ENCODE measurements around the gene PLXNA2. TPM values are rescaled to one million over a fixed set of nuclear protein-coding genes. Genes with fewer than 3 reads are reported as not detected.

The PLXNA2 gene
- total RNA-seq, 8 experiments from 2014 or later, result 14.3 to 50.5 (median 34.1) TPM

DNA sequence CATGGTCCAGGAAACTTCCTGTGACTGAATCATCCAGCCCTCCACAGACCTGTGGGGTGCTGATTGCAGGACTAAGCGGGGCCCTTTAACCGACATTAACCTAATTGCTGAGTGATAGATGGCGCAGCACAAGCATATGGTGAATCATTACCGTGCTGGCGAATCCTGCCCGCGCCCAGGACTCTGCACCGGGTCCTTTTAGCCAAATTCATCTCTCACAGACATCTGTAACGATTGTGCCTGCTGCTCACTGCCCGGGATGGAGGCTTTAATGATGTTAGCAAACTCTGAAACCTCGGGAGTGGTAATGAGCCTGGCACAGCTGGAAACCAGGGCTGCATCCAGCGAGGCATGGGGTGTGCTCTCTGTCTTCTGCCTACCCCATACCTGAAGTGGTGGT, 185.9 kb downstream of the PLXNA2 start:
- H3K27ac ChIP-seq, result no peak overlapping the region
- no peak overlapping the region for H3K4me3 ChIP-seq
- in situ Hi-C loops (cut with MboI; ENCODE audit: low pct_unique_long_range_greater_than_20kb in 2 of 9, low sequenced_read_pairs in 9 of 9, unreplicated experiment in 9 of 9), result loop anchor here in 1 of 9 experiments (25.0 kb wide), 1 partner anchor 179 kb away; the partner anchor contains the start of gene PLXNA2
- 75 to 93% (median 82%) methylated on average over 3 to 10 of the region's 12 CpGs; no CpG with 5 or more reads in 4 of the 10 experiments for WGBS, 10 experiments
- peak in 1 of 8 experiments; percentile 31 for ATAC-seq (replicated peaks in 6 of 8)
- H3K4me1 ChIP-seq (replicated peaks in 1 of 2), result peaks cover 17 to 27% of the 10 kb centered on the region in 2 donors

DNA sequence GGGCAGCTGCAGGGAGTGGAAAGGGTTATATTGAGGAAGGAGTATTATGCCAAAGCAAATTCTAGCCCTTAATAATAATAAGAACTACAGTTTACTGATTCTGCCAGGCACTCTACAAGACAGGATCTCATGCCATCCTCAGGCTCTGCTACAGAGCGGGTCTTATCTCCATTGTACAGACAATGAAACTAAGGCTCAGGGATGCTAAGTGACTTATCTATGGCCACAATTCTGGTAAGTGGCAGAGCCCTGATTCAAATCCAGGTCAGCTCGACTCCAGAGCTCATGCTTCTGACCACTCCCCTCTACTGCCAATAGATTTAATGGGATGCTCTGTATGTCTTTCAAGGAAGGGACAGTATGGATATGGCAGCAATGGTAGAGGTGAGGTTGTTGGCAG, 187.1 kb downstream of the PLXNA2 start:
- 68 to 100% (median 81%) methylated on average over 1 to 2 of the region's 2 CpGs; no CpG with 5 or more reads in 1 of the 10 experiments for WGBS, 10 experiments
- Histone ChIP-seq H3K27ac (no peak overlapping the region), H3K4me3 (no peak overlapping the region), H3K4me1 (replicated peaks in 1 of 2) (peaks cover 17 to 32% of the 10 kb centered on the region in 2 donors)
- ATAC-seq (replicated peaks in 6 of 8), result no peak
- in situ Hi-C loops (cut with MboI; ENCODE audit: low pct_unique_long_range_greater_than_20kb in 2 of 9, low sequenced_read_pairs in 9 of 9, unreplicated experiment in 9 of 9), result loop anchor here in 1 of 9 experiments (25.0 kb wide), 1 partner anchor 180 kb away; the partner anchor contains the start of gene PLXNA2

DNA sequence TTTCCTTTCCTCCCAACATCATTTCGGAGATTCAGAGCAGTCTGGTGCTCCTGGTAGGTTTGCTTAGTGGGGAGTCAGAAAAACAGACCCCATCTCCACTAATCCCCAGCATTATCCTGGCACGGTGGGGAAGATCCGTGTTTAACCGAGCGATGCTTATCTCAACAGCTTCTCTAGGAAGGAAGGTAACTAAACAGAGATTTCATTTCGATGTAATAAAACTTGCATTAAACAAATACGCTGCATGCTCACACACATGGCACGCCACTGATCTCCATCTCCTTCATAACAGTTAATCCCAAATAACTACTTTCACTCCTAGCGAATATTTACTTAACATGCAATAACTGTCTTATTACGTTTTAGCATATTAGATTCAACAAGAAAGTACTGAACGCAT, 188.6 kb downstream of the PLXNA2 start:
- peak overlapping the region in 1 of 2 donors; percentile 57 for H3K27ac ChIP-seq
- 79 to 99% (median 92%) methylated on average over 2 to 11 of the region's 11 CpGs for WGBS, 10 experiments
- peaks cover 16 to 30% of the 10 kb centered on the region in 2 donors for H3K4me1 ChIP-seq (replicated peaks in 1 of 2)
- no peak for ATAC-seq (replicated peaks in 6 of 8)
- in situ Hi-C loops (cut with MboI; ENCODE audit: low pct_unique_long_range_greater_than_20kb in 2 of 9, low sequenced_read_pairs in 9 of 9, unreplicated experiment in 9 of 9), result loop anchor here in 1 of 9 experiments (25.0 kb wide), 1 partner anchor 182 kb away; the partner anchor contains the start of gene PLXNA2
- no peak overlapping the region for H3K4me3 ChIP-seq

DNA sequence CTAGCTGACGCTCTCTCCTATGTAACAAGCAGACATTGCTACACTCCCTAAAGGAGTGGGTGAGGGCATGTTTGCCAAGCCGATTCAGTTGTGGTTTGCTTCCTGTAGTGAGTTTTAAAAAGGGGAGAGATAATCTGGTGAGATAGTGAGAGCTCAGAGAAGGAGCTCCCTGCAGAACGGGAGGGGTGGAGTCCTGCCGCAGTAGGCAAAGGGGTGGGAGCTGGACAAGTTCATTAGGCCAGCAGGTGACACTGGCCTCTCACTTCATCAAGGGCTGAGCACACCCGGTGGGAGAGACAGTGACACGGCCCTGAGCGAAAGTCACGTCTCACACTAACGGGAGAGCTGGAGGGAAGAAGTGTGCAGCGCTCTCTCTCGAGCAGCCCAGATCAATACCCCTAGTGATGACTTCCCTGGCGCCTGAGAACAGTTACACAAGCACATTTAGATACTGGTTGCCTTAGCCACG, 189.2 kb downstream of the PLXNA2 start:
- ATAC-seq (replicated peaks in 6 of 8), result peak in 5 of 8 experiments; percentile 81 to 97 (median 95)
- H3K4me1 ChIP-seq (replicated peaks in 1 of 2), result peaks cover 10 to 24% of the 10 kb centered on the region in 2 donors
- WGBS, 10 experiments, result 52 to 90% (median 64%) methylated on average over 1 to 11 of the region's 13 CpGs; no CpG with 5 or more reads in 3 of the 10 experiments
- peak overlapping the region; percentile 4 to 57 for H3K27ac ChIP-seq
- no peak overlapping the region for H3K4me3 ChIP-seq
- in situ Hi-C loops (cut with MboI; ENCODE audit: low pct_unique_long_range_greater_than_20kb in 2 of 9, low sequenced_read_pairs in 9 of 9, unreplicated experiment in 9 of 9), result loop anchor here in 1 of 9 experiments (25.0 kb wide), 1 partner anchor 182 kb away; the partner anchor contains the start of gene PLXNA2

DNA sequence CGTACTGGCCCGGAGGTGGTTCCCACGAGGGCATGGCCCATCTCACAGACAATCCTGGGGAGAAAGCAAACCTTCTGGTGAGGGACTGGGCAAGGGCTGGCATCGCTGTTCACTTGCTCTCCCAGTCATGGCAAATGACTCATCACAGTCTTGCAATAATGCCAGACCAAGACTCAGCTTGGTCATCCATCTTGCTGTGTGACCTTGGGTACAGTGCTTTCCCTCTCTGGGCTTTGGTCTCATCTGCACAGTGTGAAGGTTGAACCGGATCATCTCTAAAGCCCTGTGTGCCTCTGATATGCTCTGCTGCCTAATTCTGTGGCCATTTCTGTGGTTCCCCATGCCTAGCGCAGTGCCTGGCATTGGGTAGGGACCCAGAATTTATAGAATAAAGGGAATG, 189.7 kb downstream of the PLXNA2 start:
- Histone ChIP-seq H3K27ac (peak overlapping the region; percentile 4 to 57), H3K4me1 (replicated peaks in 1 of 2) (peaks cover 9 to 20% of the 10 kb centered on the region in 2 donors), H3K4me3 (no peak overlapping the region)
- no peak for ATAC-seq (replicated peaks in 6 of 8)
- in situ Hi-C loops (cut with MboI; ENCODE audit: low pct_unique_long_range_greater_than_20kb in 2 of 9, low sequenced_read_pairs in 9 of 9, unreplicated experiment in 9 of 9), result loop anchor here in 1 of 9 experiments (25.0 kb wide), 1 partner anchor 183 kb away; the partner anchor contains the start of gene PLXNA2
- 90 to 100% (median 98%) methylated on average over 1 to 4 of the region's 6 CpGs; no CpG with 5 or more reads in 2 of the 10 experiments for WGBS, 10 experiments

DNA sequence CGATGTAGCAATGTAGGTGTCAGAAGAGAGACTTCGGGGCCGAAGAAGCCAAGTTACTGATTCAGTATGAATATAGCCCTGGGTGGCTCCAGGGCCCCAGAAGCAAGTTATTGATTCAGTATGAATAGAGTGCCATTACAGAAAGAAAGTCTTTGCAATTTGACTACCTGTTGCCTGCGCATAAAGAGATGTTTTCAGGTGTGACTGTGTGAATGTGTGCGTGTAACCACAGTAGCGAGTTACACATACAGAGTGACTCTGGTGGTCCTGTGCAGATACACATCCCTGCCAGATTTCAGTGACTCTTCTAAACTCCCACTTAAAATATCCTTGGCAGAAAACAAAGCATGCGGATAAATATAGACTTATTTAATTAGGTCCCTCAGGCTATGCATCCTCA, 190.5 kb downstream of the PLXNA2 start:
- in situ Hi-C loops (cut with MboI; ENCODE audit: low pct_unique_long_range_greater_than_20kb in 2 of 9, low sequenced_read_pairs in 9 of 9, unreplicated experiment in 9 of 9), result loop anchor here in 1 of 9 experiments (25.0 kb wide), 1 partner anchor 184 kb away; the partner anchor contains the start of gene PLXNA2
- H3K27ac ChIP-seq, result no peak overlapping the region
- ATAC-seq (replicated peaks in 6 of 8), result no peak
- 83 to 100% (median 92%) methylated on average over 1 to 7 of the region's 7 CpGs; no CpG with 5 or more reads in 1 of the 10 experiments for WGBS, 10 experiments
- H3K4me3 ChIP-seq, result no peak overlapping the region
- H3K4me1 ChIP-seq (replicated peaks in 1 of 2), result peaks cover 9 to 13% of the 10 kb centered on the region in 2 donors

DNA sequence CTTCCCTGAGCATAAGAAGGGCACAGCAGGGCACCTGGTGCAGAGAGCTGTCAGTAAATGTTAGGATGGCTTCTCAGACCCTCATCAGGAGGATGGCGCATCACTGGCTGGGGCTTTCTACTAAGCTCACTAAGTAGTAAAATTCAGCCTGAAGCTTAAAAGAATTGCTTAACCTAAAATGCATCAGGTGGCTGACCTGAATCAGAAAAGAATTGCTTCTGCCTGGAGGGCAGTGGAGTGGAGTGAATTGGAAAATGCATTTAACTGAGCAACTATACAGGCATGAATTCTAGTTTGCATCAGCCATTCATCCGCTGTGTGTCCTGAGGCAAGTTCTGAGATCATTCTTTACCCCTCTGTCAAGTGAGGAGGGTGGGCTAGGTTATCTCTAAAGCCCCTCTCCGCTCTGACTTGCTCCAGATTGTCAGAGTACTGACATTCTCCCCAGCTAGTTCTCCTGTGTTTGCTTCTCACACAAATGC, 191.2 kb downstream of the PLXNA2 start:
- Histone ChIP-seq H3K27ac (no peak overlapping the region), H3K4me3 (no peak overlapping the region), H3K4me1 (replicated peaks in 1 of 2) (peaks cover 9 to 11% of the 10 kb centered on the region in 2 donors)
- WGBS, 10 experiments, result 80 to 100% (median 94%) methylated on average over 1 to 3 of the region's 3 CpGs; no CpG with 5 or more reads in 2 of the 10 experiments
- in situ Hi-C loops (cut with MboI; ENCODE audit: low pct_unique_long_range_greater_than_20kb in 2 of 9, low sequenced_read_pairs in 9 of 9, unreplicated experiment in 9 of 9), result loop anchor here in 1 of 9 experiments (25.0 kb wide), 1 partner anchor 184 kb away; the partner anchor contains the start of gene PLXNA2
- ATAC-seq (replicated peaks in 6 of 8), result no peak

DNA sequence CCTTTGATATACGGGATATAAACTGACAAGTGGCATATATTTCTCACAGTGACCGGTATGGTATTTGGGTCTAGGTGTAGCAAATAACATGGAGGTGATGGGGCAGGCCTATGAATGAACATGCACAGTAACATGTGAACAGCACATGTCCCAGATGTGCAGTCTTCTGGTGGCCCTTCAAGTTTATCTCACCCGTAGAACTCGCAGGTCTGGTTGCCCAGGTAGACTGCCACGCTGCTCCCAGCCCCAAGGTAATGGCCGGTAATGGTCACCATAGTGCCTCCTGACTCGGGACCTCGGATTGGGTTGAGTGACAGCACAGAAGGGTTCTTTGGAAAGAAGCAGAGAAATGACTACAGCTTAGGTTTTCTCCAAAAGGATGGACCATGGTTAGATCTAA, 192.0 kb downstream of the PLXNA2 start:
- H3K4me3 ChIP-seq, result no peak overlapping the region
- no peak for ATAC-seq (replicated peaks in 6 of 8)
- WGBS, 10 experiments, result 72 to 100% (median 93%) methylated on average over 2 to 8 of the region's 8 CpGs; no CpG with 5 or more reads in 2 of the 10 experiments
- no peak overlapping the region for H3K27ac ChIP-seq
- peaks cover 9 to 11% of the 10 kb centered on the region in 2 donors for H3K4me1 ChIP-seq (replicated peaks in 1 of 2)
- in situ Hi-C loops (cut with MboI; ENCODE audit: low pct_unique_long_range_greater_than_20kb in 2 of 9, low sequenced_read_pairs in 9 of 9, unreplicated experiment in 9 of 9), result loop anchor here in 1 of 9 experiments (25.0 kb wide), 1 partner anchor 185 kb away; the partner anchor contains the start of gene PLXNA2

DNA sequence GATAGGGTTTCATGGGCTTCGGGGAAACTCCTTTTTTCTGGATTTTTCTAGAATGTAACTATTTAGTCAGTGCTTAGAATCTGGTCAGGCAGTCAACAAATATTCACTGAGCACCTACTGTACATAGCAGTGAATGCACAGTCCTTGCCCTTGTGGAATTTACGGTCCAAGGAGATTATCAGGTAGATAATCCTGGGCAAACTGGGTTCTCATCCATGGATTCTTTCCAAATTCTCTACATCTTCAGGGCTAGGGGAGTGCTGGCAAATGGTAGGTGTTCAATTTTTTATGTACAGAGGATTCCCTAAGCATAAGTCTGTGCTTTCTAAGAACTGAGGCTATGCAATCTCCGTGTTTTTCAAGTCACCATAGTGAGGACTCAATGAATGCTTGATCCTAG, 192.5 kb downstream of the PLXNA2 start:
- in situ Hi-C loops (cut with MboI; ENCODE audit: low pct_unique_long_range_greater_than_20kb in 2 of 9, low sequenced_read_pairs in 9 of 9, unreplicated experiment in 9 of 9), result loop anchor here in 1 of 9 experiments (25.0 kb wide), 1 partner anchor 186 kb away; the partner anchor contains the start of gene PLXNA2
- 60 to 100% (median 93%) methylated on average over 1 to 3 of the region's 3 CpGs; no CpG with 5 or more reads in 3 of the 10 experiments for WGBS, 10 experiments
- no peak for ATAC-seq (replicated peaks in 6 of 8)
- Histone ChIP-seq H3K4me3 (no peak overlapping the region), H3K4me1 (replicated peaks in 1 of 2) (peaks cover 9 to 11% of the 10 kb centered on the region in 2 donors), H3K27ac (no peak overlapping the region)

DNA sequence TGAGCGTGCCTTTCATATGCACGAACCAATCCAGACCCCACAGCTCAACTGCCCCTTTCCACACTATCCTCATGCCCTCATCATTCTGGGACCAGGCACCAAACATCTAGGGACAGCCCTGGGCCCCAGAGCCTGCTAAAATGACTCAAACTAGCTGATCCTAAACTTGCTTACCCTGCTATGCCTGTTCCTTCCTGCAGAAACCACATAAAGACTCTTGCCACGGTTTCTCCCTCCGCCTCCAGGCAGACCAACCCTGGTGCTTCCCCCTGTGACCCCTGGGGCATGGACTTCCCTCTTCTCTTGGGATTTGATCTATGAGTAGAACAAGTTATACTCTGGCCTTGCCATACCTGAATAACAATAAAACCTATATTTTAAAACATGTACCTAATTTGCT, 195.3 kb downstream of the PLXNA2 start:
- WGBS, 10 experiments, result 67 to 100% (median 93%) methylated on average over 1 to 4 of the region's 4 CpGs; no CpG with 5 or more reads in 1 of the 10 experiments
- H3K27ac ChIP-seq, result no peak overlapping the region
- no peak overlapping the region for H3K4me3 ChIP-seq
- no peak for ATAC-seq (replicated peaks in 6 of 8)
- in situ Hi-C loops (cut with MboI; ENCODE audit: low pct_unique_long_range_greater_than_20kb in 2 of 9, low sequenced_read_pairs in 9 of 9, unreplicated experiment in 9 of 9), result loop anchor here in 1 of 9 experiments (25.0 kb wide), 1 partner anchor 188 kb away; the partner anchor contains the start of gene PLXNA2
- H3K4me1 ChIP-seq (replicated peaks in 1 of 2), result peaks cover 0 to 4% of the 10 kb centered on the region in 2 donors

DNA sequence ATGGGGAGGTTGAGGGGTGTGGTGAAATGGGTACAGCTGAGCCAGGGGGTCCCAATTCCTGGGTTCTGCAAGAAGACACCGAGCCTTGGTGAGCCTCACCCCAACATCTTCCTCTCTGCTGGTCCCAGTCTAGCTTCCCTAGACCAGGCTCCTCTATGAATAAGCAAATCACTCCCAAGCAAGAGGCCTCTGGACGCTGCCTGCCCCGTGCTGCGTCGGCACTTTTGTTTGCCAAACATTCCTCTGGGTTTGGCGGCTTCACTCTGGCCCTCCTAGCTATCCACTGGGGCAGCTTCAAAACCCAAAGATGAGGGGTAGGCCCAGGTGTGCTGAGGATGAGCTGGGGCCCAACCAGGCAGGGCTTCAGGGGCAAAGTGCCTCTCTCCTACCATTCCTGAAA, 196.2 kb downstream of the PLXNA2 start:
- WGBS, 10 experiments, result 0 to 100% (median 73%) methylated on average over 1 to 5 of the region's 6 CpGs; no CpG with 5 or more reads in 1 of the 10 experiments
- peaks cover 0 to 4% of the 10 kb centered on the region in 2 donors for H3K4me1 ChIP-seq (replicated peaks in 1 of 2)
- in situ Hi-C loops (cut with MboI; ENCODE audit: low pct_unique_long_range_greater_than_20kb in 2 of 9, low sequenced_read_pairs in 9 of 9, unreplicated experiment in 9 of 9), result loop anchor here in 1 of 9 experiments (25.0 kb wide), 1 partner anchor 189 kb away; the partner anchor contains the start of gene PLXNA2
- ATAC-seq (replicated peaks in 6 of 8), result peak in 4 of 8 experiments; percentile 26 to 81 (median 66)
- no peak overlapping the region for H3K4me3 ChIP-seq
- no peak overlapping the region for H3K27ac ChIP-seq

DNA sequence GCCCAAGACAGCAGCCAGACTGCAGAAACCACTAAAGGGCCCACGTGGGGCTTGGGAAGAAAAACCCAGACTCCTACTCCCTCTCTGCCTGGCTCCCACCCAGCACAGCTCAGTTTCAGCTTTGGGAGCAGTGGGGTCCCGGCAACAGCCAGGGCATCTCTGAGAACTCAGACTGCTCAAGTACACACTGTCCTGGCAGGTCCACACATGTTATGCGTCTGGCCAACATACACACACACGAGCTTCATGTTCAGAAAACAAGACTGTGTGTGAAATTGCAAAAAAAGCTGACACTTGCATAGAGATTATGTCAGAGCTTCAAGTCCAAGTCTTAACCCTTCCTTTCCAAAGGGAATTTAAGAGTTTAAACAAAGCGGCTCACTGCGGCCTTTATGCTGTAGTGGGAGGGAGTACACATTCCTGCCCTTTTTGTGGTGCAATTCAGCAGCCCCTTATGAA, 196.7 kb downstream of the PLXNA2 start:
- no peak overlapping the region for H3K4me3 ChIP-seq
- H3K4me1 ChIP-seq (replicated peaks in 1 of 2), result peaks cover 0 to 3% of the 10 kb centered on the region in 2 donors
- 32 to 100% (median 82%) methylated on average over 2 to 6 of the region's 6 CpGs; no CpG with 5 or more reads in 1 of the 10 experiments for WGBS, 10 experiments
- in situ Hi-C loops (cut with MboI; ENCODE audit: low pct_unique_long_range_greater_than_20kb in 2 of 9, low sequenced_read_pairs in 9 of 9, unreplicated experiment in 9 of 9), result loop anchor here in 1 of 9 experiments (25.0 kb wide), 1 partner anchor 190 kb away; the partner anchor contains the start of gene PLXNA2
- ATAC-seq (replicated peaks in 6 of 8), result peak in 6 of 8 experiments; percentile 24 to 97 (median 67)
- no peak overlapping the region for H3K27ac ChIP-seq

Measured in motor neuron (in vitro differentiated cells).